ENCODE results near the gene VPS4B. TPM values are rescaled to one million over a fixed set of nuclear protein-coding genes. Genes with fewer than 3 reads are reported as not detected.

VPS4B gene
- total and polyA plus RNA-seq, 2 donors (not counting 3 experiments of a cell fraction or from before 2014, with no cell fraction given), result 10.5 to 54.7 TPM

- no peak overlapping the region for H3K4me3 ChIP-seq (replicated peaks in 1 of 3; ENCODE audit: insufficient read depth in 1 of 3, low read depth in 1 of 3, low read length in 3 of 3)
- no peaks in the 10 kb centered on the region for H3K4me1 ChIP-seq (ENCODE audit: control insufficient read depth, extremely low read depth, insufficient read depth, low read length)
- no peak overlapping the region for H3K27ac ChIP-seq (ENCODE audit: insufficient read depth, low read depth, low read length)
- H2AFZ ChIP-seq (ENCODE audit: low read depth, low read length), result no peak overlapping the region
- H3K9me1 ChIP-seq (replicated peaks; ENCODE audit: control insufficient read depth, extremely low read depth, insufficient read depth, low read length), result no peaks in the 10 kb centered on the region
- no peak overlapping the region for H3K4me2 ChIP-seq (ENCODE audit: insufficient read depth, low read length)
- H3K9me3 ChIP-seq (replicated peaks; ENCODE audit: control insufficient read depth, insufficient read depth, low read length), result no peaks in the 10 kb centered on the region
- FAIRE-seq (no peak), DNase-seq (ENCODE audit: low read depth, low spot score) (no peak)
- no peaks in the 10 kb centered on the region for H3K36me3 ChIP-seq (ENCODE audit: control insufficient read depth in 2 of 2, extremely low read depth in 1 of 2, insufficient read depth in 2 of 2, low read length in 2 of 2)
- ChIA-PET POLR2A (no interaction called here), CTCF (interaction anchor here (1.8 kb wide), 1 partner anchor 18 kb away, joined by 6 read pairs; no protein-coding TSS in a partner anchor)
- intact Hi-C loops (cut with micrococcal nuclease), result no loop called here
- no peak for TF ChIP-seq POLR2AphosphoS5 (IDR thresholded peaks at IDR 0.05; ENCODE audit: insufficient read depth, low read depth, low read length)
- no peak for TF ChIP-seq CTCF (IDR thresholded peaks at IDR 0.05; ENCODE audit: extremely low read depth in 1 of 2, insufficient read depth in 1 of 2, low read depth in 1 of 2, low read length in 2 of 2)
- no peak for TF ChIP-seq POLR2A (IDR thresholded peaks at IDR 0.05; ENCODE audit: low read depth, low read length)
- TF ChIP-seq JUN (IDR thresholded peaks at IDR 0.05; ENCODE audit: borderline replicate concordance, insufficient read depth, insufficient read length, low read depth), result no peak
- no peak for TF ChIP-seq MYC (IDR thresholded peaks at IDR 0.05; ENCODE audit: low read depth, low read length)
- no peak for TF ChIP-seq EZH2 (IDR thresholded peaks at IDR 0.05; ENCODE audit: borderline replicate concordance, low read depth, low read length, severe bottlenecking)
- TF ChIP-seq GATA2 (IDR thresholded peaks at IDR 0.05; ENCODE audit: insufficient read depth, insufficient read length, low read depth, low read length), result no peak
- no peak for TF ChIP-seq FOS (IDR thresholded peaks at IDR 0.05; ENCODE audit: borderline replicate concordance, insufficient read depth, low read length)
- TF ChIP-seq, protein P1, sequence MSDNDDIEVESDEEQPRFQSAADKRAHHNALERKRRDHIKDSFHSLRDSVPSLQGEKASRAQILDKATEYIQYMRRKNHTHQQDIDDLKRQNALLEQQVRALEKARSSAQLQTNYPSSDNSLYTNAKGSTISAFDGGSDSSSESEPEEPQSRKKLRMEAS (IDR thresholded peaks at IDR 0.05; ENCODE audit: insufficient read depth, insufficient read length), result no peak
- no peak overlapping the region for H3K9ac ChIP-seq (replicated peaks; ENCODE audit: extremely low read depth, insufficient read depth, low read length)
- dilution Hi-C loops (cut with MboI; ENCODE audit: extremely low pct_ligation_motif_present, low sequenced_read_pairs), result no loop called here
- H4K20me1 ChIP-seq (replicated peaks; ENCODE audit: control insufficient read depth, extremely low read depth, insufficient read depth, low read length), result no peaks in the 10 kb centered on the region
- no peaks in the 10 kb centered on the region for H3K79me2 ChIP-seq (ENCODE audit: control insufficient read depth, insufficient read depth, low read length)
- no TSS peak for BruUV-seq (replicated peaks)
- H3K27me3 ChIP-seq (ENCODE audit: control insufficient read depth in 2 of 2, insufficient read depth in 2 of 2, low read length in 2 of 2), result peaks cover 0 to 2% of the 10 kb centered on the region in 2 experiments
These were observed 35.7 kb upstream of the VPS4B start for GRCh38 chr18:63457977-63458376.
